ENCODE data around the gene GRM4. TPM values are rescaled to one million over a fixed set of nuclear protein-coding genes. Genes with fewer than 3 reads are reported as not detected.
A peak's percentile ranks its signal among the peaks of the same experiment; 100 is the strongest.

Gene GRM4
- total RNA-seq, 1 donor from 2014 or later, result not detected

DNA sequence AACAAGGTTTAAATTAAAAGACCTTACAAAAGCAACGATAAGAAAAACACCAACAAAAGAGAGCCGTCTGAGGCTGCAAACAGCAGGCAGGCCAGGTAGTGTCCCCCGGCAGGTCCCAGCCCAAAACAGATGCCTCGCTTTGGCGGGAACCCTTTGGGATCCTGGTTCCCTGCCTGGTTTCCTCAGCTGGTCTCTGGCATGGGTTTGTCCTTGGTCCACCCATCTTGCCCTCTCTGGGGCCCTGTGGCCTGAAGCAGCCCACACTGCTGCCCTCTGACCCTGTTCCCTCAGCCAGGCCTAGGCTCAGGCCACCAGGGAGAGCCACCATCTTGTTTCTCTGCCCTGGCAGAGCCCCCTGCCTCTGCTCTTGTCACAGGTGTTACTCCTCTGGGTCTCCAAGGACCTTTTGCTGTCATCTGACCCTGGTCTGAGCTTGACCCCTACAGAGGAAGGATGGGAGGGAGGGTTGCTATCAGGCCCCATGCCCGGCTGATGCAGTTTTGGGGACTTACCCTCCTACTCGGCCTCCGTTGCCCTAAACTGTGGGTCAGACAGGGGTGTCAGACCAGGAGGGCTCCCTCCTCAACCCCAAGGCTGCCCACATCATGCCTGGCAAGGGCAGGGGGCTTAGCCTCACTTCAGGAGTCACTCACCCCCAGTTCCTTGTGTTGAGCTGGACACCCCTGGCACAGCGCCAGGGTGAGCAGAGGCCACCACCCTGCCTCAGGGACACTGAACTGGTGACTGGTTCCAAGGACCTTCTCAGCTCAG lies 30.6 kb upstream of the GRM4 start:
- no peak for DNase-seq
- Histone ChIP-seq H3K4me3 (no peak overlapping the region), H3K9me3 (no peaks in the 10 kb centered on the region), H3K27ac (no peak overlapping the region), H3K27me3 (ENCODE audit: low read depth) (peaks cover 9% of the 10 kb centered on the region), H3K4me1 (no peaks in the 10 kb centered on the region), H3K36me3 (no peaks in the 10 kb centered on the region)
- TF ChIP-seq, protein P1, sequence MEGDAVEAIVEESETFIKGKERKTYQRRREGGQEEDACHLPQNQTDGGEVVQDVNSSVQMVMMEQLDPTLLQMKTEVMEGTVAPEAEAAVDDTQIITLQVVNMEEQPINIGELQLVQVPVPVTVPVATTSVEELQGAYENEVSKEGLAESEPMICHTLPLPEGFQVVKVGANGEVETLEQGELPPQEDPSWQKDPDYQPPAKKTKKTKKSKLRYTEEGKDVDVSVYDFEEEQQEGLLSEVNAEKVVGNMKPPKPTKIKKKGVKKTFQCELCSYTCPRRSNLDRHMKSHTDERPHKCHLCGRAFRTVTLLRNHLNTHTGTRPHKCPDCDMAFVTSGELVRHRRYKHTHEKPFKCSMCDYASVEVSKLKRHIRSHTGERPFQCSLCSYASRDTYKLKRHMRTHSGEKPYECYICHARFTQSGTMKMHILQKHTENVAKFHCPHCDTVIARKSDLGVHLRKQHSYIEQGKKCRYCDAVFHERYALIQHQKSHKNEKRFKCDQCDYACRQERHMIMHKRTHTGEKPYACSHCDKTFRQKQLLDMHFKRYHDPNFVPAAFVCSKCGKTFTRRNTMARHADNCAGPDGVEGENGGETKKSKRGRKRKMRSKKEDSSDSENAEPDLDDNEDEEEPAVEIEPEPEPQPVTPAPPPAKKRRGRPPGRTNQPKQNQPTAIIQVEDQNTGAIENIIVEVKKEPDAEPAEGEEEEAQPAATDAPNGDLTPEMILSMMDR (IDR thresholded peaks at IDR 0.05), result no peak
- peak in 1 of 2 donors; percentile 38 for ATAC-seq
- intact Hi-C loops (cut with DNase I), result no loop called here

DNA sequence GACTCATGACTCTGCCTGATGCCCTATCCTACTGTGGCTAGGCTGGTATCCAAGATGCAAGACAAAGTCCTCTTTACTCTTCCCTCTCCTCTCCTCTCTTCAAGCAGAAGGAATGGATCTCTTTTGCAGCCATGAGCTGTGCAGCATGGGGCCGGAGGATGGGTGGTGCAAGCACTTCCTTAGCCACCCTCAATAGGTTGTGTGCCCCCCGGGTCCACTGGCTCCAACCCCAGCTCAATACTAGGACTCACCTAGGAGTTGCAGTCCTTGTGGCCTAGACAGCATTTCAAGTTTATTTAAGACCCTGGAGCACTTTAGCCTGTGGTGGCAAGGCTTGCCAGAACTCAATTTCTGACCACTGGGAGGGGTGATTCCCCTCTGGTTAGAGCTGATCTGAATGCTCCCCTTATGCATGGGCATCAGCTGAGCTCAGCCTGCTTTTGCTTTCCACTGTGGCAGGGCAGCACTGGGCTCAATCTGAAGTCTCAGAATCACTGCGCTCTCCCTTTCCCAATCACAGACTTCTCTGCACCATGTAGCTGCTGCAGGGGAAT lies 29.0 kb upstream of the GRM4 start:
- intact Hi-C loops (cut with DNase I), result no loop called here
- Histone ChIP-seq H3K4me3 (no peak overlapping the region), H3K36me3 (no peaks in the 10 kb centered on the region), H3K27me3 (ENCODE audit: low read depth) (peaks cover 9% of the 10 kb centered on the region), H3K4me1 (no peaks in the 10 kb centered on the region), H3K9me3 (no peaks in the 10 kb centered on the region), H3K27ac (no peak overlapping the region)
- no peak for DNase-seq
- no peak for ATAC-seq
- TF ChIP-seq, protein P1 (IDR thresholded peaks at IDR 0.05), result no peak

DNA sequence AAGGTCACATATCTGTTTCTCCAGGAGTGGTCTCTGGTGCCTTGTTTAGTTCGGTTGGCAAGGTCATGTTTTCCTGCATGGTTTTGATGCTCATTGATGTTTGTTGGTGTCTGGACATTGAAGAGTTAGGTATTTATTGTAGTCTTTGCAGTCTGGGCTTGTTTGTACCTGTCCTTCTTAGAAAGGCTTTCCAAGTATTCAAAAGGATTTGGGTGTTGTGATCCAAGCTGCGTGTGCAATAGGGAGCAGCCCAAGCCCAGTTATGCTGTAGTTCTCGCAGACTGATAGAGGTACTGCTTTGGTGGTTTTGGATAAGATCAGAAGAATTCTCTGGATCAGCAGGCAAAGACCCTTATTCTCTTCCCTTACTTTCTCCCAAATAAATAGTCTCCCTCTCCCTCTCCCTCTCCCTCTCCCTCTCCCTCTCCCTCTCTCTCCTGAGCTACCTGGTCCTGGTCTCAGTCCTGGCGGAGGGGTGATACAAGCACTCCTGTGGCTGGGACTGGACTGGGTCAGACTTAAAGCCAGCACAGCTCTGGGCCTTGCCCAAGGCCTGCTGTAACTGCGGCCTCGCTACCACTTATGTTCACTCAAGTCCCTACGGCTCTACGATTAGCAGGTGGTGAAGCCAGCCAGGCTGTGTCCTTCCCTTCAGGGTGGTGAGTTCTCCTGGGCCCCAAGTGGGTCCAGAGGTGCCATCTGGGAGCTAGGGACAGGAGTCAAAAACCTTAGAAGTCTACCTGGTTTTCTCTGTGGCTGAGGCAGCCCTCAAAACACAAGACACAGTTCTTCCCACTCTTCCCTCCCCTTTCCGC lies 27.3 kb upstream of the GRM4 start:
- intact Hi-C loops (cut with DNase I), result no loop called here
- H3K27ac ChIP-seq, result no peak overlapping the region
- no peak for ATAC-seq
- DNase-seq, result no peak
- H3K4me1 ChIP-seq, result no peaks in the 10 kb centered on the region
- no peak overlapping the region for H3K4me3 ChIP-seq
- no peaks in the 10 kb centered on the region for H3K9me3 ChIP-seq
- no peaks in the 10 kb centered on the region for H3K36me3 ChIP-seq
- H3K27me3 ChIP-seq (ENCODE audit: low read depth), result no peaks in the 10 kb centered on the region
- TF ChIP-seq, protein P1 (IDR thresholded peaks at IDR 0.05), result no peak

GRCh38 chr6:34170346-34170745 lies 24.5 kb upstream of the GRM4 start:
- intact Hi-C loops (cut with DNase I), result no loop called here
- no peak for ATAC-seq

DNA sequence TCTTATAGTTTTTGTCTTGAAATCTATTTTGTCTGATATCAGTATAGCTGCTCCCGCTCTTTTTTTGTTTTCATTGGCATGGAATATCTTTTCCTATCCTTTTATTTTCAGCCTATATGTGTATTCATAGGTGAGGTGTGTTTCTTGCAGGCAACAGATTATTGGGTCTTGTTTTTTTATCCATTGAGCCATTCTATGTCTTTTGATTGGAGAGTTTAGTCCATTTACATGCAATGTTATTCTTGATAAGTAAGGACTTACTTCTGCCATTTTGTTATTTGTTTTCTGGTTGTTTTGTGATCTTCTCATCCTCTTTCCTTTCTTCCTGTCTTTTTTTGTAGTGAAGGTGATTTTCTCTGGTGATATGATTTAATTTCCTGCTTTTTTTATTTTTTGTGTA lies 24.0 kb upstream of the GRM4 start:
- no peaks in the 10 kb centered on the region for H3K27me3 ChIP-seq (ENCODE audit: low read depth)
- intact Hi-C loops (cut with DNase I), result no loop called here

More at GRCh38 chr6:34170346-34170745, 24.5 kb upstream of the GRM4 start:
- no peaks in the 10 kb centered on the region for H3K27me3 ChIP-seq (ENCODE audit: low read depth)
- no peaks in the 10 kb centered on the region for H3K36me3 ChIP-seq
- no peaks in the 10 kb centered on the region for H3K4me1 ChIP-seq
- no peak overlapping the region for H3K27ac ChIP-seq
- no peaks in the 10 kb centered on the region for H3K9me3 ChIP-seq
- TF ChIP-seq, protein P1 (IDR thresholded peaks at IDR 0.05), result no peak
- no peak for DNase-seq
- no peak overlapping the region for H3K4me3 ChIP-seq

More for the DNA sequence above, 24.0 kb upstream of the GRM4 start:
- ATAC-seq (no peak), DNase-seq (no peak)
- Histone ChIP-seq H3K4me1 (no peaks in the 10 kb centered on the region), H3K36me3 (no peaks in the 10 kb centered on the region), H3K9me3 (no peaks in the 10 kb centered on the region), H3K4me3 (no peak overlapping the region), H3K27ac (no peak overlapping the region)
- TF ChIP-seq, protein P1 (IDR thresholded peaks at IDR 0.05), result no peak

Measured in lower lobe of right lung (tissue), 2 donors.